HepG2 (cell line): ENCODE data around the gene OR1F1. TPM values are rescaled to one million over a fixed set of nuclear protein-coding genes. Genes with fewer than 3 reads are reported as not detected.
A peak's percentile ranks its signal among the peaks of the same experiment; 100 is the strongest.

Experiments
- CENPT ChIP-seq: sonication (generic); formaldehyde crosslinking; IDR thresholded peaks from 2 replicates; pipeline ENCODE4 v1.8.0; 2022; ENCODE audit warnings: low read depth, mild to moderate bottlenecking, moderate library complexity, missing genetic modification reagents
- CREM ChIP-seq, 2 experiments: sonication (generic) in 1 of 2; formaldehyde crosslinking in 1 of 2; IDR thresholded peaks; 2 replicates each; pipeline versions ENCODE4 v1.4.0 to v1.6.1; 2016 to 2020; ENCODE audit warnings: antibody characterized with exemption in 1 of 2, mild to moderate bottlenecking in 1 of 2, missing genetic modification reagents in 1 of 2
- LBX2 ChIP-seq: sonication (generic); formaldehyde crosslinking; IDR thresholded peaks from 2 replicates; pipeline ENCODE4 v1.5.0; 2020; ENCODE audit warnings: missing genetic modification reagents, mild to moderate bottlenecking, borderline replicate concordance
- MLXIP ChIP-seq: sonication (generic); formaldehyde crosslinking; IDR thresholded peaks from 2 replicates; pipeline ENCODE4 v1.9.0; 2021; ENCODE audit warnings: missing genetic modification reagents, borderline replicate concordance
- MTA3 ChIP-seq: sonication (generic); formaldehyde crosslinking; IDR thresholded peaks from 2 replicates; pipeline ENCODE4 v1.4.0; 2020; ENCODE audit warnings: missing genetic modification reagents
- RERE ChIP-seq: IDR thresholded peaks from 2 replicates; pipeline ENCODE4 v1.6.1; 2016; ENCODE audit warnings: low read depth, missing genetic modification reagents, missing compliant biosample characterization
- TFAP4 ChIP-seq: sonication (generic); IDR thresholded peaks from 2 replicates; pipeline ENCODE4 v1.6.1; 2016; ENCODE audit warnings: low read depth, borderline replicate concordance
- ZBTB2 ChIP-seq: sonication (generic); formaldehyde crosslinking; IDR thresholded peaks from 2 replicates; pipeline ENCODE4 v1.8.0; 2022; ENCODE audit warnings: low read depth, missing genetic modification reagents
- ZFX ChIP-seq: sonication (generic); formaldehyde crosslinking; IDR thresholded peaks from 2 replicates; pipeline ENCODE4 v1.4.0; 2020; ENCODE audit warnings: mild to moderate bottlenecking, low read depth, missing genetic modification reagents, moderate library complexity
- ZNF337 ChIP-seq: sonication (generic); formaldehyde crosslinking; IDR thresholded peaks from 2 replicates; pipeline ENCODE4 v1.5.1; 2020; ENCODE audit warnings: missing genetic modification reagents, low read depth, mild to moderate bottlenecking, borderline replicate concordance
- ZNF34 ChIP-seq: sonication (generic); formaldehyde crosslinking; IDR thresholded peaks from 2 replicates; pipeline ENCODE4 v1.4.0; 2020; ENCODE audit warnings: mild to moderate bottlenecking, missing genetic modification reagents, borderline replicate concordance
- ZNF512 ChIP-seq: sonication (generic); formaldehyde crosslinking; IDR thresholded peaks from 2 replicates; pipeline ENCODE4 v1.4.0; 2020; ENCODE audit warnings: mild to moderate bottlenecking, missing genetic modification reagents
- ZNF556 ChIP-seq: sonication (generic); formaldehyde crosslinking; IDR thresholded peaks from 2 replicates; pipeline ENCODE4 v1.4.0; 2020; ENCODE audit warnings: mild to moderate bottlenecking, missing genetic modification reagents, borderline replicate concordance
- ZNF558 ChIP-seq: sonication (generic); formaldehyde crosslinking; IDR thresholded peaks from 2 replicates; pipeline ENCODE4 v1.9.0; 2022; ENCODE audit warnings: mild to moderate bottlenecking, missing genetic modification reagents, borderline replicate concordance
- polyA plus RNA-seq, 8 experiments: library from polyadenylated mRNA; depleted of rRNA in 3 of 8; stranded (reverse) in 7 of 8; unstranded in 1 of 8; fragments of >200 nt; fragmentation: Illumina TruSeq in 4 of 8; extraction: Trizol in 4 of 8; gene quantifications; 2 replicates each; pipeline versions ENCODE4 v1.2.1 to v1.2.3, GENCODE V29; 2011 to 2016; ENCODE audit warnings: low read depth in 4 of 8, missing spikeins in 1 of 8, mixed read lengths in 1 of 8; ENCODE audit not compliant: insufficient read depth in 1 of 8
- total RNA-seq, 5 experiments: library from RNA; depleted of rRNA; stranded (reverse); fragments of >200 nt; fragmentation: Illumina TruSeq; extraction: Trizol; gene quantifications; 2 replicates each; pipeline ENCODE4 v1.2.3, GENCODE V29; 2016; ENCODE audit warnings: low read depth in 1 of 5

Gene OR1F1
- total and polyA plus RNA-seq, 2 of the 13 experiments (the other 11 are each of a cell fraction or from before 2014, with no cell fraction given) = 0.90 TPM; not detected in 1

GRCh38 chr16:3171855-3172593 lies 16.0 kb upstream of the OR1F1 start (continued):
- TF ChIP-seq MLXIP (CRISPR knock-in tag) (no peak), ZNF34 (CRISPR knock-in tag) (no peak), LBX2 (no peak), ZNF556 (CRISPR knock-in tag) (no peak), ZNF337 (CRISPR knock-in tag) (no peak), ZBTB2 (CRISPR knock-in tag) (no peak), CREM (IDR thresholded peaks at IDR 0.05) (0 out of 2 replicates have a peak, but pooled peaks have one; percentile 15), CREM (CRISPR knock-in tag; IDR thresholded peaks at IDR 0.05) (no peak), ZNF558 (CRISPR knock-in tag) (peak; percentile 43; the same call in 1 of the 2 replicates), RERE (CRISPR knock-in tag) (0 out of 2 replicates have a peak, but pooled peaks have one; percentile 15), ZFX (CRISPR knock-in tag) (no peak), MTA3 (CRISPR knock-in tag) (no peak), CENPT (CRISPR knock-in tag) (no peak), TFAP4 (0 out of 2 replicates have a peak, but pooled peaks have one; percentile 31), ZNF512 (CRISPR knock-in tag) (no peak)
